HepG2 (cell line): ENCODE measurements around the gene OLFM1. TPM values are rescaled to one million over a fixed set of nuclear protein-coding genes. Genes with fewer than 3 reads are reported as not detected.

ENCODE experiments used
- ATAC-seq: fragments of 200-7000 bp; cut with Tn5 transposase; 3 replicates; pipeline ENCODE4 v1.9.1; 2020; ENCODE audit warnings: mild to moderate bottlenecking, moderate library complexity
- BruUV-seq: library from RNA; stranded (reverse); fragments of 400-500 nt; replicated peaks from 2 replicates; lab custom pipeline; 2021; lab: Mats Ljungman, UMichigan
- CTCF ChIA-PET: fragments of 300-600 bp; formaldehyde crosslinking; extraction: SDS; loops from one replicate; lab custom pipeline; 2021; ENCODE audit warnings: low total read pairs, inconsistent platforms, low intra/inter-chr PET ratio; lab: Yijun Ruan, JAX
- POLR2A ChIA-PET: fragments of 350-600 bp; sonication (Branson Sonifier 250); formaldehyde crosslinking; loops from one replicate; lab custom pipeline; 2020; ENCODE audit warnings: antibody characterized with exemption, inconsistent platforms; lab: Yijun Ruan, JAX
- DNase-seq: peaks from one replicate; pipeline ENCODE4 v3.0.0-alpha.2; 2015; ENCODE audit warnings: low spot score
- FAIRE-seq: peaks from 3 replicates; lab custom pipeline; 2011; peaks lifted over from hg19 to GRCh38; lab: Jason Lieb, UNC
- H2AFZ ChIP-seq: one replicate; pipeline ENCODE4 v1.6.1; 2011; ENCODE audit warnings: low read length, inconsistent platforms
- H3K27ac ChIP-seq: fragments of 300-600 bp; 3 replicates; pipeline ENCODE4 v1.8.0; 2011; ENCODE audit warnings: mixed run types, mild to moderate bottlenecking, mixed read lengths, low read length, inconsistent platforms; ENCODE audit not compliant: insufficient read depth; ENCODE audit errors: extremely low read length
- H3K27me3 ChIP-seq, 2 experiments: fragments of 200-600 bp in 1 of 2; 2 replicates in 1 of 2; 3 replicates in 1 of 2; pipeline versions ENCODE4 v1.6.0 to v1.8.0; 2011; ENCODE audit warnings: low read length in 2 of 2, mild to moderate bottlenecking in 2 of 2, moderate library complexity in 2 of 2, inconsistent platforms in 1 of 2; ENCODE audit not compliant: insufficient read depth in 2 of 2, control insufficient read depth in 1 of 2
- H3K36me3 ChIP-seq, 2 experiments: fragments of 200-600 bp in 1 of 2; replicated peaks in 1 of 2; 2 replicates in 1 of 2; 3 replicates in 1 of 2; pipeline versions ENCODE4 v1.5.1 to v1.8.0; 2011; ENCODE audit warnings: low read length in 2 of 2, inconsistent platforms in 1 of 2; ENCODE audit not compliant: insufficient read depth in 2 of 2, control insufficient read depth in 1 of 2
- H3K4me1 ChIP-seq: 2 replicates; pipeline ENCODE4 v1.5.1; 2012; ENCODE audit warnings: low read length, inconsistent platforms; ENCODE audit not compliant: insufficient read depth
- H3K4me2 ChIP-seq: 2 replicates; pipeline ENCODE4 v1.6.0; 2011; ENCODE audit warnings: low read depth, low read length, inconsistent platforms
- H3K4me3 ChIP-seq, 3 experiments: fragments of 200-600 bp in 1 of 3; sonication (generic), shearing (Covaris generic) in 1 of 3; replicated peaks in 1 of 3; 2 replicates each; pipeline ENCODE4 v1.5.1; 2011 to 2016; ENCODE audit warnings: low read length in 3 of 3, inconsistent platforms in 2 of 3, low read depth in 2 of 3, mild to moderate bottlenecking in 2 of 3, control low read depth in 1 of 3, mixed read lengths in 1 of 3; ENCODE audit not compliant: insufficient read depth in 1 of 3
- H3K79me2 ChIP-seq: one replicate; pipeline ENCODE4 v1.6.1; 2011; ENCODE audit warnings: low read length, inconsistent platforms; ENCODE audit not compliant: insufficient read depth
- H3K9ac ChIP-seq: 2 replicates; pipeline ENCODE4 v1.6.0; 2011; ENCODE audit warnings: mild to moderate bottlenecking, low read depth, low read length, inconsistent platforms; ENCODE audit not compliant: insufficient read depth
- H3K9me3 ChIP-seq: 2 replicates; pipeline ENCODE4 v1.5.1; 2012; ENCODE audit warnings: mild to moderate bottlenecking, low read length
- H4K20me1 ChIP-seq: 2 replicates; pipeline ENCODE4 v1.6.0; 2011; ENCODE audit warnings: inconsistent platforms, mild to moderate bottlenecking, low read length, moderate library complexity; ENCODE audit not compliant: insufficient read depth
- ATF1 ChIP-seq: IDR thresholded peaks from 2 replicates; pipeline ENCODE4 v1.6.1; 2016; ENCODE audit warnings: mild to moderate bottlenecking, control low read depth
- CCAR2 ChIP-seq: fragments of 200-400 bp; formaldehyde crosslinking; optimal IDR thresholded peaks from 2 replicates; pipeline ENCODE3; 2018; ENCODE audit warnings: low read depth, mild to moderate bottlenecking, low read length, moderate library complexity
- CSRNP2 ChIP-seq: sonication (generic); formaldehyde crosslinking; conservative IDR thresholded peaks from 2 replicates; pipeline ENCODE4 v1.8.0; 2022; ENCODE audit warnings: low read depth, missing genetic modification reagents
- FOXJ3 ChIP-seq: sonication (generic); formaldehyde crosslinking; IDR thresholded peaks from 2 replicates; pipeline ENCODE4 v1.4.0; 2020; ENCODE audit warnings: missing genetic modification reagents, mild to moderate bottlenecking, borderline replicate concordance
- GFI1 ChIP-seq: sonication (generic); formaldehyde crosslinking; IDR thresholded peaks from 2 replicates; pipeline ENCODE4 v1.5.0; 2020; ENCODE audit warnings: missing genetic modification reagents, mild to moderate bottlenecking, borderline replicate concordance
- GMEB1 ChIP-seq: sonication (generic); formaldehyde crosslinking; IDR thresholded peaks from 2 replicates; pipeline ENCODE4 v1.5.1; 2020; ENCODE audit warnings: missing genetic modification reagents, mild to moderate bottlenecking, borderline replicate concordance
- NCOR1 ChIP-seq: fragments of 200-600 bp; sonication (generic); IDR thresholded peaks from 2 replicates; pipeline ENCODE4 v1.7.0; 2017; ENCODE audit warnings: antibody characterized with exemption, low read length, borderline replicate concordance
- POLR2A ChIP-seq, 2 experiments: IDR thresholded peaks; 2 replicates each; pipeline ENCODE4 v1.6.1; 2011; ENCODE audit warnings: low read depth in 2 of 2, low read length in 2 of 2, mild to moderate bottlenecking in 1 of 2, moderate library complexity in 1 of 2; ENCODE audit not compliant: insufficient read depth in 1 of 2
- YEATS2 ChIP-seq: sonication (generic); formaldehyde crosslinking; IDR thresholded peaks from 2 replicates; pipeline ENCODE4 v1.4.0; 2020; ENCODE audit warnings: missing genetic modification reagents, borderline replicate concordance
- ZBTB33 ChIP-seq: sonication (generic); formaldehyde crosslinking; IDR thresholded peaks from 2 replicates; pipeline ENCODE4 v1.4.0; 2020; ENCODE audit warnings: missing genetic modification reagents
- ZNF143 ChIP-seq: sonication (generic); formaldehyde crosslinking; IDR thresholded peaks from 2 replicates; pipeline ENCODE4 v1.4.0; 2020; ENCODE audit warnings: missing genetic modification reagents
- ZNF383 ChIP-seq: sonication (generic); formaldehyde crosslinking; IDR thresholded peaks from 2 replicates; pipeline ENCODE4 v1.4.0; 2020; ENCODE audit warnings: missing genetic modification reagents, mild to moderate bottlenecking, borderline replicate concordance
- ZNF619 ChIP-seq: sonication (generic); formaldehyde crosslinking; IDR thresholded peaks from 2 replicates; pipeline ENCODE4 v1.4.0; 2020; ENCODE audit warnings: mild to moderate bottlenecking, missing genetic modification reagents
- ZNF629 ChIP-seq: sonication (generic); formaldehyde crosslinking; conservative IDR thresholded peaks from 2 replicates; pipeline ENCODE4 v1.5.0; 2020; ENCODE audit warnings: missing genetic modification reagents
- WGBS: methylation state at CpG from one replicate; pipeline ENCODE4 v1.1.6; 2017; ENCODE audit warnings: low lambda C conversion rate; 5-methylcytosine and 5-hydroxymethylcytosine counted together
- in situ Hi-C: cut with HindIII; loops from 2 replicates; pipeline ENCODE4 v1.10.0; 2017; ENCODE audit warnings: low pct_unique_long_range_greater_than_20kb; ENCODE audit not compliant: extremely low pct_ligation_motif_present
- intact Hi-C: fragments of 100-400 bp; cut with micrococcal nuclease; formaldehyde crosslinking; loops from one replicate; pipeline ENCODE4 v1.10.0; 2022; ENCODE audit not compliant: unreplicated experiment
- polyA plus RNA-seq, 8 experiments: library from polyadenylated mRNA; depleted of rRNA in 3 of 8; stranded (reverse) in 7 of 8; unstranded in 1 of 8; fragments of >200 nt; fragmentation: Illumina TruSeq in 4 of 8; extraction: Trizol in 4 of 8; gene quantifications; 2 replicates each; pipeline versions ENCODE4 v1.2.1 to v1.2.3, GENCODE V29; 2011 to 2016; ENCODE audit warnings: low read depth in 4 of 8, missing spikeins in 1 of 8, mixed read lengths in 1 of 8; ENCODE audit not compliant: insufficient read depth in 1 of 8
- total RNA-seq, 5 experiments: library from RNA; depleted of rRNA; stranded (reverse); fragments of >200 nt; fragmentation: Illumina TruSeq; extraction: Trizol; gene quantifications; 2 replicates each; pipeline ENCODE4 v1.2.3, GENCODE V29; 2016; ENCODE audit warnings: low read depth in 1 of 5

The OLFM1 gene
- total and polyA plus RNA-seq, 2 of the 13 experiments (the other 11 are each of a cell fraction or from before 2014, with no cell fraction given): not detected

GRCh38 chr9:135157856-135158563 lies 70.5 kb downstream of the OLFM1 start:
- ChIA-PET CTCF (no interaction called here), POLR2A (no interaction called here)
- no peak overlapping the region for H2AFZ ChIP-seq
- H4K20me1 ChIP-seq: peaks cover 7% of the 10 kb centered on the region; the same call in 1 of the 2 replicates
- H3K27ac ChIP-seq: no peak overlapping the region
- WGBS: 4% methylated on average over 6 of the region's 9 CpGs
- no peak overlapping the region for H3K9ac ChIP-seq
- TF ChIP-seq YEATS2 (CRISPR knock-in tag) (no peak), FOXJ3 (no peak), GMEB1 (no peak), CCAR2 (no peak), ZBTB33 (CRISPR knock-in tag) (no peak), ZNF383 (CRISPR knock-in tag) (no peak), NCOR1 (no peak), ZNF619 (CRISPR knock-in tag) (no peak), GFI1 (CRISPR knock-in tag) (no peak), ZNF143 (CRISPR knock-in tag) (no peak), CSRNP2 (CRISPR knock-in tag) (no peak), ATF1 (no peak), ZNF629 (CRISPR knock-in tag) (no peak), POLR2A (IDR thresholded peaks at IDR 0.05; ENCODE audit: insufficient read depth in 1 of 2, low read depth in 2 of 2, low read length in 2 of 2) (no peak)
- BruUV-seq: no TSS peak
- FAIRE-seq (no peak), ATAC-seq (no peak), DNase-seq (no peak)
- H3K4me3 ChIP-seq: no peak overlapping the region
- H3K4me2 ChIP-seq: no peak overlapping the region
- no peaks in the 10 kb centered on the region for H3K79me2 ChIP-seq
- intact Hi-C loops (no loop called here), in situ Hi-C loops (no loop called here)
- H3K9me3 ChIP-seq: no peaks in the 10 kb centered on the region
- peaks cover 0 to 18% of the 10 kb centered on the region in 2 experiments; a peak in 2 of 5 replicates for H3K27me3 ChIP-seq
- no peaks in the 10 kb centered on the region for H3K36me3 ChIP-seq
- no peaks in the 10 kb centered on the region for H3K4me1 ChIP-seq
